Upper lobe of left lung (tissue), 6 donors: ENCODE results near the gene C1orf185. TPM values are rescaled to one million over a fixed set of nuclear protein-coding genes. Genes with fewer than 3 reads are reported as not detected.
"Not testable (repeated sequence)": the region's sequence is repeated elsewhere in the genome, so short reads cannot be mapped to it uniquely, and the experiment has no call there.

Experiments
- ATAC-seq, 2 donors: fragments of 200-7000 bp; cut with Tn5 transposase; one replicate each; pipeline ENCODE4 v1.9.1; 2022; ENCODE audit warnings: mild to moderate bottlenecking in 2 of 2, moderate library complexity in 2 of 2; ENCODE audit not compliant: low FRiP score in 2 of 2
- DNase-seq, 2 donors: peaks; one replicate each; pipeline ENCODE4 v3.0.0-alpha.2; 2019 to 2020
- H3K27ac ChIP-seq, 4 donors: fragments of 200-600 bp; sonication (generic); one replicate each; pipeline ENCODE4 v1.5.1; 2016 to 2019
- H3K27me3 ChIP-seq, 4 donors: fragments of 200-600 bp; sonication (generic); one replicate each; pipeline ENCODE4 v1.5.1; 2017 to 2019
- H3K36me3 ChIP-seq, 4 donors: fragments of 200-600 bp; sonication (generic); one replicate each; pipeline ENCODE4 v1.5.1; 2016 to 2019
- H3K4me1 ChIP-seq, 4 donors: fragments of 200-600 bp; sonication (generic); one replicate each; pipeline ENCODE4 v1.5.1; 2018 to 2019
- H3K4me3 ChIP-seq, 4 donors: fragments of 200-600 bp; sonication (generic); one replicate each; pipeline ENCODE4 v1.5.1; 2017 to 2019; ENCODE audit warnings: mild to moderate bottlenecking in 2 of 4, moderate library complexity in 1 of 4
- H3K9me3 ChIP-seq, 4 donors: fragments of 200-600 bp; sonication (generic); one replicate each; pipeline ENCODE4 v1.5.1; 2018 to 2019
- EP300 ChIP-seq, 4 donors: sonication (generic); formaldehyde crosslinking; IDR thresholded peaks; one replicate each; pipeline ENCODE4 v1.5.1; 2017; ENCODE audit warnings: antibody characterized with exemption in 4 of 4, control low read depth in 2 of 4
- POLR2A ChIP-seq, 4 donors: fragments of 450-650 bp; IDR thresholded peaks; one replicate each; pipeline ENCODE4 v1.5.1; 2016 to 2017; ENCODE audit warnings: antibody characterized with exemption in 4 of 4, mild to moderate bottlenecking in 2 of 4
- POLR2AphosphoS5 ChIP-seq, 2 donors: sonication (generic); formaldehyde crosslinking; IDR thresholded peaks; one replicate each; pipeline ENCODE4 v1.5.1; 2017; ENCODE audit warnings: antibody characterized with exemption in 2 of 2
- WGBS, 2 donors: methylation state at CpG; one replicate each; pipeline ENCODE4 v1.1.5; 2017 to 2018; 5-methylcytosine and 5-hydroxymethylcytosine counted together
- total RNA-seq, 6 donors: library from RNA; depleted of rRNA in 4 of 6; stranded (reverse); fragments of >200 nt in 4 of 6; gene quantifications; one replicate each; pipeline versions ENCODE4 v1.1.0 to v1.2.1, GENCODE V29; 2016 to 2021
- TF ChIP-seq, protein P1 (sequence below), 6 experiments: fragments of 450-650 bp in 4 of 6; fragments of 200-600 bp in 2 of 6; sonication (generic) in 2 of 6; IDR thresholded peaks; one replicate each; pipeline ENCODE4 v1.5.1; 2016 to 2019; ENCODE audit warnings: antibody characterized with exemption in 6 of 6
- donor health status: DM: no; HTN: no; CAD: no; lungs with moderate emphysema.
- donor health status: DM: no; HTN: yes; CAD: no; lungs with severe emphysema.

Gene C1orf185
- total RNA-seq, 6 donors from 2014 or later: not detected

DNA sequence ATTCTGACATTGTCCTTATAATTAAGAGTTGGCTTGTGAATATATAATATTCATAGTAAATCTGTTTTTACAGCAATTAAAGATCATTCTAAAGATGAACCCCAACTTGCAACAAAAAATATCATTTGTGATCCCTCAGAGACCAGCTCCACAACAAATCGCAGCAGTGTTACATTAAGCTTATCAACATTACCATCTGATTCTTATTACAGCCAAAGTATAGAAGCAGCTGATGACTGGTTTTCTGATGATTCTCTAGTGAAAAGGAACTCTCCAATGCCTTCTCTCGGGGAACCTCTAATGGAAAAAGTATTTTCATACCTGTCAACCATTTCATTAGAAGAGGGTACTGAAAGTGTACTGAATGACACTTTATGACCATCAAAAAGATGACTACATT lies 45.4 kb downstream of the C1orf185 start:
- TF ChIP-seq EP300 (IDR thresholded peaks at IDR 0.05) (no peak), POLR2A (IDR thresholded peaks at IDR 0.05) (no peak), POLR2AphosphoS5 (IDR thresholded peaks at IDR 0.05) (no peak)
- TF ChIP-seq, protein P1, sequence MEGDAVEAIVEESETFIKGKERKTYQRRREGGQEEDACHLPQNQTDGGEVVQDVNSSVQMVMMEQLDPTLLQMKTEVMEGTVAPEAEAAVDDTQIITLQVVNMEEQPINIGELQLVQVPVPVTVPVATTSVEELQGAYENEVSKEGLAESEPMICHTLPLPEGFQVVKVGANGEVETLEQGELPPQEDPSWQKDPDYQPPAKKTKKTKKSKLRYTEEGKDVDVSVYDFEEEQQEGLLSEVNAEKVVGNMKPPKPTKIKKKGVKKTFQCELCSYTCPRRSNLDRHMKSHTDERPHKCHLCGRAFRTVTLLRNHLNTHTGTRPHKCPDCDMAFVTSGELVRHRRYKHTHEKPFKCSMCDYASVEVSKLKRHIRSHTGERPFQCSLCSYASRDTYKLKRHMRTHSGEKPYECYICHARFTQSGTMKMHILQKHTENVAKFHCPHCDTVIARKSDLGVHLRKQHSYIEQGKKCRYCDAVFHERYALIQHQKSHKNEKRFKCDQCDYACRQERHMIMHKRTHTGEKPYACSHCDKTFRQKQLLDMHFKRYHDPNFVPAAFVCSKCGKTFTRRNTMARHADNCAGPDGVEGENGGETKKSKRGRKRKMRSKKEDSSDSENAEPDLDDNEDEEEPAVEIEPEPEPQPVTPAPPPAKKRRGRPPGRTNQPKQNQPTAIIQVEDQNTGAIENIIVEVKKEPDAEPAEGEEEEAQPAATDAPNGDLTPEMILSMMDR (IDR thresholded peaks at IDR 0.05): no peak

DNA sequence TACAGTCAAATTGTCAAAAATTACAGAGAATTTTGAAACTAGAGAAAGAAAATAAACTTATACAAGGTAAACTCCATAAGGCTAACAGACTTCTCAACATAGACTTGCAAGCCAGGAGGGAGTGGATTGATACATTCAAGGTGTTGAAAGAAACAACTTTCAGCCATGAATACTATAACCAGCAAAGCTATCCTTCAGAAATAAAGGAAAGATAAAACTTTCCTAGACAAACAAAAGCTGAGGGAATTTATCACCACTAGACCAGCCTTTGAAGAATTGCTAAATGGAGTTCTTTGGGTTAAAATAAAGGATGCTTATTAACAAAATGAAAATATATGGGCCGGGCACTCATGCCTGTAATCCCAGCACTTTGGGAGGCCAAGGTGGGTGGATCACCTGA lies 52.7 kb downstream of the C1orf185 start:
- Histone ChIP-seq H3K4me1 (no peaks in the 10 kb centered on the region), H3K27me3 (no peaks in the 10 kb centered on the region), H3K36me3 (no peaks in the 10 kb centered on the region), H3K9me3 (peaks cover 5 to 11% (median 8%) of the 10 kb centered on the region in 4 donors), H3K27ac (no peak overlapping the region), H3K4me3 (no peak overlapping the region)
- TF ChIP-seq POLR2A (IDR thresholded peaks at IDR 0.05) (no peak), EP300 (IDR thresholded peaks at IDR 0.05) (no peak)
- DNase-seq: no peak
- no peak for ATAC-seq
- 100% methylated on average over 1 of the region's 1 CpG for WGBS, 2 donors

More for the DNA sequence above, 45.4 kb downstream of the C1orf185 start:
- DNase-seq (no peak), ATAC-seq (no peak)
- H3K9me3 ChIP-seq: no peaks in the 10 kb centered on the region
- no peak overlapping the region for H3K4me3 ChIP-seq
- H3K27ac ChIP-seq: no peak overlapping the region
- H3K27me3 ChIP-seq: no peaks in the 10 kb centered on the region
- H3K4me1 ChIP-seq: no peaks in the 10 kb centered on the region
- WGBS, 2 donors: 82 to 85% methylated on average over 2 of the region's 2 CpGs
- no peaks in the 10 kb centered on the region for H3K36me3 ChIP-seq

DNA sequence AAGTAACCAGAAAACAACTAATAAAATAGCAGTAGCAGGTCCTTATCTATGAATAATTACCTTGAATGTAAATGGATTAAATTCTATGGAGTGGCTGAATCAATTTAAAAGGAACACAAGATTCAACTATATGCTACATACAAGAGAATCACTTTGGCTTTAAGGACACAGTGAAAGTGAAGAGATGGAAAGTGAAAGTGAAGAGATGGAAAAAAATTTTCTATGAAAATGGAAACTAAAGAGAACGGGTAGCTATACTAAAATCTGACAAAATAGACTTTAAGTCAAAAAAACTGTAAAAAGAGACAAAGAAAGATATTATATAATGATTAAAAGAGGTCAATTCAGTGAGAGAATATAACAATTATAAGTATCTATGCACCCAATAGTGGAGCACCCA lies 54.7 kb downstream of the C1orf185 start:
- H3K4me3 ChIP-seq: no peak overlapping the region
- peaks cover 5 to 11% (median 8%) of the 10 kb centered on the region in 4 donors for H3K9me3 ChIP-seq
- no peaks in the 10 kb centered on the region for H3K36me3 ChIP-seq
- no peak for TF ChIP-seq POLR2A (IDR thresholded peaks at IDR 0.05)
- TF ChIP-seq POLR2AphosphoS5 (IDR thresholded peaks at IDR 0.05): no peak
- TF ChIP-seq, protein P1 (IDR thresholded peaks at IDR 0.05): no peak
- no peak for TF ChIP-seq EP300 (IDR thresholded peaks at IDR 0.05)
- H3K27me3 ChIP-seq: no peaks in the 10 kb centered on the region
- WGBS, 2 donors: 76 to 79% methylated on average over 1 of the region's 1 CpG
- ATAC-seq (no peak), DNase-seq (no peak)
- no peak overlapping the region for H3K27ac ChIP-seq
- no peaks in the 10 kb centered on the region for H3K4me1 ChIP-seq

DNA sequence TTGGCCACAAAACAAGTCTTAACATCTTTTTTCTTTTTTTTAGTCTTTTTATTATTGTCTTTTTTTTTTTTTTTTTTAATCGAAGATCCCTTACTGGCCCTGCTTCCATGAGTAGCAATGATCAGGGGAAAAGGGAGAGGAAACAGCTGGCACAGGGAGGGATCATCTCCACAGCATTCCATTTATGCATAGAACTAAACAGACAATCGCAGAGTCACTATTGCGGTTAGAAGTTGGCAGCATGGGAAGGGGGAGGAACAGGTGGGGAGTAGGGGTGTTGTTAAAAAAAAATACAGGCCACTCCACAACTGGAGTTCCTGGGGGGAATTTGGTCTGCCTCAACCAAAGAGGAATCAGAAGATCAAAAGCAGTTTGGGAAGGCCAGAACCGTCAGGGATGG lies 55.4 kb downstream of the C1orf185 start:
- 69 to 77% methylated on average over 4 of the region's 4 CpGs for WGBS, 2 donors
- H3K4me1 ChIP-seq: no peaks in the 10 kb centered on the region
- no peak for DNase-seq
- H3K9me3 ChIP-seq: peaks cover 5 to 11% (median 8%) of the 10 kb centered on the region in 4 donors
- H3K36me3 ChIP-seq: no peaks in the 10 kb centered on the region
- H3K27ac ChIP-seq: no peak overlapping the region
- H3K27me3 ChIP-seq: no peaks in the 10 kb centered on the region
- TF ChIP-seq, protein P1 (IDR thresholded peaks at IDR 0.05): no peak
- TF ChIP-seq EP300 (IDR thresholded peaks at IDR 0.05) (no peak), POLR2AphosphoS5 (IDR thresholded peaks at IDR 0.05) (no peak), POLR2A (IDR thresholded peaks at IDR 0.05) (no peak)
- H3K4me3 ChIP-seq: no peak overlapping the region
- no peak for ATAC-seq

DNA sequence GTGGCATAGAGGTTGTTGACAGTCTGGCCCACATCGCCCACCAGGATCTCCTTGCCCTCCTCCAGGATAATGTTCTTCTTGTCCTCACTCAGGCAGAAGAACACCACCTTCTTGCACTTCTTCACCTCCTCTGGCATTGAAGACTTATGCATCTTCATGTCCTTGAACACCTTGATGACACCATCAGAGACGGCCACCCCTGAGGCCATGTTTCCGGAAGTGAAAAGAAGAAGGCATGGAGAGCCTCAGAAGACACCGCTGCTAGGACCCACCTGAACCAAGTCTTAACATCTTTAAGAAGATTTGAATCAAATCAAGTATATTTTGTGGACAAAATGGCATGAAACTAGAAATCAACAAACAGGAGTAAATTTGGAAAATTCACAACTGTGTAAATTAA lies 56.2 kb downstream of the C1orf185 start:
- no peak for DNase-seq
- H3K9me3 ChIP-seq: peaks cover 5 to 11% (median 8%) of the 10 kb centered on the region in 4 donors
- no peaks in the 10 kb centered on the region for H3K4me1 ChIP-seq
- ATAC-seq: no peak
- TF ChIP-seq EP300 (IDR thresholded peaks at IDR 0.05): no peak
- TF ChIP-seq, protein P1 (IDR thresholded peaks at IDR 0.05): no peak
- no peak for TF ChIP-seq POLR2A (IDR thresholded peaks at IDR 0.05)
- no peak for TF ChIP-seq POLR2AphosphoS5 (IDR thresholded peaks at IDR 0.05)
- H3K27me3 ChIP-seq: no peaks in the 10 kb centered on the region
- 90 to 100% methylated on average over 4 of the region's 4 CpGs for WGBS, 2 donors
- H3K4me3 ChIP-seq: no peak overlapping the region
- H3K27ac ChIP-seq: no peak overlapping the region
- H3K36me3 ChIP-seq: no peaks in the 10 kb centered on the region

DNA sequence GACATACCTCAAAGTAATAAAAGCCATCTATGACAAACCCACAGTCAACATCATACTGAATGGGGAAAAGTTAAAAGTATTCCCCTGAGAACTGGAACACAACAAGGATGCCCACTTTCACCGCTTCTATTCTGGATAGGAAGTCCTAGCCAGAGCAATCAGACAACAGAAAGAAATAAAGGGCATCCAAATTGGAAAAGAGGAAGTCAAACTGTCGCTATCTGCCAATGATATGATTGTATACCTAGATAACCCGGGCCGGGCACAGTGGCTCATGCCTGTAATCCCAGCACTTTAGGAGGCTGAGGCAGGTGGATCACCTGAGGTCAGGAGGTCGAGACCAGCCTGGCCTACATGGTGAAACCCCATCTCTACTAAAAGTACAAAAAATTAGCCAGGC lies 60.5 kb downstream of the C1orf185 start:
- not testable (repeated sequence) for H3K4me1 ChIP-seq, H3K36me3 ChIP-seq, H3K27ac ChIP-seq, H3K9me3 ChIP-seq, H3K27me3 ChIP-seq, ATAC-seq, DNase-seq, H3K4me3 ChIP-seq
- WGBS, 2 donors: 58 to 66% methylated on average over 5 of the region's 5 CpGs
